Neural progenitor cell (in vitro differentiated cells): ENCODE data around the gene MYO16.

Experiments
- CTCF ChIP-seq: fragments of 200-600 bp; sonication (generic); IDR thresholded peaks from 2 replicates; pipeline ENCODE4 v1.5.1; 2017; ENCODE audit warnings: antibody characterized with exemption, mild to moderate bottlenecking
- EZH2 ChIP-seq: fragments of 200-600 bp; sonication (generic); IDR thresholded peaks from 2 replicates; pipeline ENCODE4 v1.6.1; 2017; ENCODE audit warnings: antibody characterized with exemption, mild to moderate bottlenecking, moderate library complexity

- TF ChIP-seq CTCF (no peak), EZH2 (no peak)
Measured at GRCh38 chr13:109141706-109142105, 512.3 kb downstream of the MYO16 start.
